NCI-H748 (cell line): ENCODE data around the gene PVALEF.
A peak's percentile ranks its signal among the peaks of the same experiment; 100 is the strongest.

Source experiments
- DNase-seq: peaks from one replicate; lab custom pipeline; 2025; ENCODE audit not compliant: unreplicated experiment; lab: John Stamatoyannopoulos, UW

PVALEF gene

DNA sequence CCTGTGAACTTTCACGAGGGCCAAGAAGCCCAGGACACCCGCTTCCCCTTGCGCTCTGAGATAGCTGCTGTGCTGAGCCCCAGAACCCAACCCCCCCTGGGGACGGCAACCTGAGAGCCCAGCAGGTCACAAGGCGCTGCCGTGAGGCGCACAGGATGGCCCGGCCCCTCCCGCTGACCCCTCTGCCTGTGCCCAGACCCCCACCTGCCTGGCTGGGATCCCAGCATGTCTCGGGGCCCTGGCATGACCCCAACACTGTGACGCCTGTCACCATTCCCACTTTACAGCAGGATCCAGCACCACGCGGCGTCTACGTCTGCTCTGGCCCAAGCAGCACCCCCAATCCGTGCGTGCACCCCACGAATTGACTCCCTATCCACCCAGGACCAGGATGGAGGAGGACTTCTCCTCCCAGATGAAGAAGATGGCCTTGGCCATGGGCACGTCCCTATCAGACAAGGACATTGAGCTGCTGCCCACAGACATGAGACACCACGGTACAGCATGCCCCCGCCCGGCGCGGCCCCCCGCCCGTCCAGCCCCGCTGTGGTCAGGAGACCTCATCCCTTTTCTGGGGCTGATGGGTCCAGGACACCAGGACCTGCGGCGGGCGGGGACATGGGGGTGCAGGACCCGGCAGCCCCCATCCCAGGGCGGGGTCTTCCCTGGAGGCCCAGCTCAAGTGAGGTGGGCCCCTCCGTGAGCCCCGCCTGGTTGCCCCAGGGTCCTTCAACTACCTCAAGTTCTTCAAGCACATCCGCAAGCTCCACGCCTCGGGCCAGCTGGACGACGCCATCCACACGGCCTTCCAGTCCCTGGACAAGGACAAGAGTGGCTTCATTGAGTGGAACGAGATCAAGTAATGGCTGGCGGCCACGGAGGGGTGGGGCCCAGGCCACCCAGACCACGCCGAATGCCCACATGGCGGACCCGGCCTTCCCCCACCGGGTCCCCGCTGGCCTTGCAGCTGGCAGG lies 15.8 kb downstream of the PVALEF start:
- no peak for DNase-seq

DNA sequence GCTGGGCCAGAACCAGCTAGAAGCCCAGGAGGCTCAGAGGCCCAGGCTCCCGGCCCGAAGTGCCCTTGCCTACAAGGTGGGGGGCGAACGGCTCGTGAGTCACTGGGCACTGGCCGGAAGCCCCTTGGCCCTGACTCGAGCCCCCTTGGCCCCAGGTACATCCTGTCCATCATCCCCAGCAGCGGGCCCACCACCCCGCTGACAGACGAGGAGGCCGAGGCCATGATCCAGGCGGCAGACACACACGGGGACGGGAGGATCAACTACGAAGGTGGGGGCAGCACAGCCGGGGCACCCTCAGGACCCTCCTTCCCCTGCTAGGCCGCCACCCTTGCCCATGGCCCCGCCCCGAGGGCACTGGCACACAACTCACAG lies 16.5 kb downstream of the PVALEF start:
- no peak for DNase-seq

DNA sequence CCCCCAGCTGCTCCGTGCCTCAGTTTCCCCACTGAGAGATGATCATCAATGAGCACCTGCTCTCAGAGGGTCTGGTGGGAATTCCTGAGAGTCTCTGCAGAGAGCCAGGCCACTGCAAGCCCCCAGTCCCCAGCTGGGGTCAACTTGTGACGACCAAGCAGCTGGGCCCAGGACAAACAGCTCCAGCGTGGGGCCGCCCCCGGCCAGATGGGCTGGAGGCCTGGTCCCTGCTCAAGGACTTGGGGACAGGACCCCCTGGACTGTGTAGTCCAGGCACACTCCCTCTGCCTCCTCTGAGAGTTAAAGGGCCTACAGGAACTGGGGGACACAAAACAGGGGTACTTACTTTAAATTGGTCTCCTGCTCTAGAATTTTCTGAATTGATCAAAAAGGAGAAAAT lies 17.3 kb downstream of the PVALEF start:
- no peak for DNase-seq

DNA sequence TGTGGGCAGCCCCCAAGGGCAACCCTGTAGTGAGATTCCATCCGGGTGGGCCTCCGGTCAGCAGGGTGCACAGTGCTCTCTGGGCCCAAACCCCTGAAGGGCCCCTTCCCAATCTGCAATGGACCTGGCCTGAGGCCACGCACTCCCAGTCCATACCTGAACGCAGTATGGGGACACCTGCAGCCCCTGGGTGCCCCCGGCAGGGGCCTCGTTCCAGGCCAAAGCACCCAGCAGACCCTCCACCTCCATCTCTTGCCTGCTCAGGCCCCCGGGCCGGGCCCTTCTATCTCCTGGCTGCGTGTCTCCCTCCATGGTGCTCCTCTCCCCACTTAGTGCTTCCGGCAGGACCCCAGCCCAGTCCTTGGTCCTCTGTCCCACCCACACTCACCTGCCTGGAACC lies 18.0 kb downstream of the PVALEF start:
- DNase-seq: no peak

DNA sequence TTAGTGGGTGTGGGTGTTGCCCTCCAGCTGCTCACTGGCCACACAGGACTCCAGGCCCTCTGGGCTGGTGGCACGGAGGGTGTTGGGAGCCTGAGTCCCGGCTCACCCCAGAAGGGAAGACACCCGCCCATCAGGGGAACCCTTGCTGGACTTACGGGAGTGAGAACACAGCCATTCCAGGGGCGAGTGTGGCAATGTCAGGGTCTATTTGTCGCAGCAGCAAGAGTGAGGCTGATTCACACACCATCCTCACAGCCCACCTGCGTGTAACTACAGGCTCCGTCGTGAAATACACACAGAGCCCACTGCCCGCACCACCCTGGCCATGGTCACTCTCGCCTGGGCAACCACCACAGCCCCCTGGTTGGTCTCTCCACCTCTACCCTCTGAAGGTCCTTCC lies 18.5 kb downstream of the PVALEF start:
- no peak for DNase-seq

DNA sequence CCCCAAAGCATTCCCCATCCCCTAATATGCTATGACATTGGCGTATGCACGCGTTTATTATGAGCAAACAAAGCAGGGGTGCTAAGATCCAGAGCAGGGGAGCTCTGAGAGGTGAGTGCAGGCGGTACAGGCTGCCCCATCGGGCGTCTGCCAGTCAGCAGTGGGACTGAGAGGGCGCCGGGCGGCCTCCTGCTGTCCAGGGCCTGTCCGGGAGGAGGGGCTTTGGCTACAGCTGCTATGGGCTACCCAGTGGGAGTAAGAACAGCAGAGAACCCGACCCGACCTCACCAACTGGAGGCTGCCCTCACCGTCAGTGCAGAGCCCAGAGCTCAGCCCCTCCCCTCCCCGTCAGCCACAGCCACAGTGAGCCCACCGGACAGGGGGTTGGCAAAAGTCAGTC lies 19.2 kb downstream of the PVALEF start:
- peak; percentile 14 for DNase-seq

DNA sequence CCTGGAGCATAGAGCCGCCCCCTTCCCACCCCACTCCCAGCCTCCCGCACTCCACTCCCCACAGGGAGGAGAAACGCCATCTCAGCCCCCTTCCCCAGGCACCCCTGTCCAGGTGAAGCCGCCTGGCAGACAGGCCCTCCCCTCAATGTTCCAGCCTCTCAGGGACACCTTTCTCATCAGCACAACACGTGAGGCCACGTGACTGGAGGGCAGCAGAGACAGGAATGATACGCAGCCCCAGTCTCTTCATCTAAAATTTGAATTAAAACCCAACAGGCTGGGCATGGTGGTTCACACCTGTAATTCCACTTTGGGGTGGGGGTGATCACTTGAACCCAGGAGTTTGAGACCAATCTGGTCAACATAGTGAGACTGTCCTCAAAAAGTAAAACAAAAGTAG lies 20.9 kb downstream of the PVALEF start:
- DNase-seq: no peak

DNA sequence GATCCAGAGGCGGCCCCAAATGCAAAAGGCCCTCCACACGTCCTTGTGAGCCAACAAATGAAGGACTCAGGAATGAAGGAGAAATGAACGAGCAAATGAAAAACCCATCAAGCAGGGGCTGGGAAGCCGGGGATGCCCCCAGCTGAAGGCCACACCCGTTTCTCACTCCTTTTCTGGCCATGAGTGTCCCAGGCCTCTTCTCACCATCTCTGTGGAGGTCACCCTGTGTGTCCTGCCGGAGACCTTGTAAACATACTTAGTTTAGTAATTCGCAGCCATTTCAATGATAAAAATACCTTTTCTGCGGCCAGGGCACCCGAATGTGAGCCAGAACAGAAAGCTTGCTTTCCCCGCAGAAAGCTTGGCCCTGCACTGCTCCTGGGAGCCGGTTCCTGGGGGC lies 21.8 kb downstream of the PVALEF start:
- no peak for DNase-seq

DNA sequence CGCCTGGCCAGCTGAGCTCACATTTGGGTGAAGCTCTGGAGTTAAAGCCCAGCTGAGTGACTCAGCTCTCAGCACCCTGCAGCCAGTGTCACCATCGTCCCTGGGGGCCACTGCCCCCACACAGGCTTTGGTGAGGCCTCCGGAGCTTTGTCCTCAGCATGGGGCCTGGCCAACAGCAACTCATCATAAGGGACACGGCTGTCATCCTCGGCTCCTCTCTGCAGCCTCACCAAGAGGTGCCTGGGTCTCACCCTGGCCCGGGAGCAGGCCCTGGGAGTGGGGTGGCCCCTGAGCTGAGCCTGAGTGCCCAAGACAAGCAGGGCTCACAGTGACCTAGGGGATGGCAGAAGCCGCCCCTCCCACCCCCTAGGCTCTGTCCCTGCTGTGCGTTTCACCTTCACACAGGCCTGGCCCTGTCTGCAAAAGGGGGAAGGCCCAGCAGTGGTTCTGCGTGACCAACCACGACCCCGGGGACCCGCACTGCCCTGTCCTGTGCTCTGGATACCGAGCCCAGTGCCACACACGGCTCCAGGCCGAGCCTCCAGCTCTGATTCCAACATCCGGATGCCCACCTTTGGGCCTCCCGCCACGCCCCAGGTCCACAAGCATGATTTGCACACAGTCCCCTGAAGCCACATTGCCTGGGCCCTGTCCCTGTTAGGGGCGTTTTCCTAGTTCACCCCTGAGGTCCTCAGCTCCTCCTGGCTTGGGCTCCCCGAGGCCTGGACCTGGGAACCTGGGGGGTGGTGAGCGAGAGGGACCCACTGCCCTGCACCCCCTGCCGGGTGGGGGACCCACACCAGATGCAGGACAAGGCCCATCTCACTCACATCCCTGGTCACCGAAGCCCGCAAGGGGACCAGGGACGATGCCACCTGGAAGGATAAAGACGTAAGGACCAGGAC lies 22.5 kb downstream of the PVALEF start:
- DNase-seq: no peak

DNA sequence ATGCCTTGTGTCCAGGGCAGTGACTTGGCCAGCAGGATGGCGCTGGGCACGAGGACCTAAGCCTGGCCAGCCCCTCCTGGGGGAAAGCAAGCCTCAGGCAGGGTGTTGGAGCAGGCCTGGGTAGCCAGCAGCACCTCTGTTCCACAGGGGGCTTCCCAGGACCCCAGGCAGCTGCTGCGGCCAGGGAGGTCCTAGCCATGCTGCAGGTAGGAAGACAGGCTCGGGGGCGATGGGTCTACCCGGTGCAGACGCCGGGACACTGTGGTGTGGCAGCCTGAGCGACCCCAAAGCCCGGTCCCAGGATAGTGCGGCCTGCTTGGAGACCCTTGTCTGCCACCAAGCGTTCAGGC lies 23.2 kb downstream of the PVALEF start:
- DNase-seq: no peak

DNA sequence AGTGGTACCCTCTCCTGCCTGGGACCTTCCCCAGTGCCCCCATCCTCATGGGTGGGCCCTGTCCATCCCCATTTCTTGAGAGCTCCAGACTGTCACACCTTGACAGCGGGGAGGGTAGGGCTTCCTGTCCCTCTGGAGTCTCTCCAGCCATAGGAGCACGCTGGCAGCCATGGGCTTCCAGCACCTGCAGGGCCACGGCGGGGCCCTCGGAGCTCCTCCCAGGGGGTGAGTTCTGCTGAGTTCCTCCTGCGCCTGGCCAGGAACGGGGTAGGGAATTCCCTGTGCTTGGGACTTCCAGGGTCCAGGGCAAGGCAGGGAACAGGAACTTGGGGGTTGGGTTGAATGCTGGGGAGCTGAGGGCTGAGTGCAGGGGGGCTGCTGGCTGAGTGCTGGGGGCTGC lies 23.7 kb downstream of the PVALEF start:
- no peak for DNase-seq

DNA sequence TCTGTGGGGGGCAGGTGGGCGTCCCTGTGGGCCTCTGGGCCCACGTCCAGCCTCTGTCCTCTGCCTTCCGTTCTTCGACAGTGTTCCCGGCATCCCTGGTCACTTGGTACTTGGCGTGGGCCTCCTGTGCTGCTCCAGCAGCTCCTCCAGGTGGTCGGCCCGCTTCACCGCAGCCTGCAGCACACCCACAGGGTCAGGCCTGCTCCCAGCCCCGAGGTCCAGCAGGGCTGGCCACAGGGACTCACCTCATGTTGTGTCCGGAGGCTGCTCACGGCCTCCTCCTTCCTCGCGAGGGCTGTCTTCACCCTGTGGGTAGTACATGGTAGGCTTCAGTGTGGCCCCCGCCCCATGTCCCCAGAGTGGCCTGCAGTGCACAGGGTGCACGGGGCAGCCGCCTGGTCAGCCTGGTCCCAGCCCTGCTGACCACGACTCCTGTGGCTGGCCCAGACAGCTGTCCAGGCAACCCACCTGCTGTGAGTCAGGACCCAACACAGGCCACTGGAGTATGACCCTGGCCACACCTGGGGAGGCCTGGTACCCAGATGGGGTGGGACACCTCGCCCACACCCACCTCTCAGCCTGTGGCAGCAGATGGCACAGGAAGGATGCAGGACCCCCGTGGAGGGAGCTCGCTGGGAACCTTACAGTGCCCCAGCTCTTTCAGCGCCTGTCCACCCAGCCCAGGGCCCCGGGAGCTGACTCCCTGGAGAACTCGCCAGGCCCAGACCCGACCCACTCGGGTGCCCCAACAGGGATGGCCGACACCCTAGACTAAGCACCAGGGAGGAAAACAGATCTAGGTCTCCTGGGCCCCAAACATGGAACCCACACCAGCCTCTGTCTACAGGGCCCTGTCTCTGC lies 24.6 kb downstream of the PVALEF start:
- no peak for DNase-seq

DNA sequence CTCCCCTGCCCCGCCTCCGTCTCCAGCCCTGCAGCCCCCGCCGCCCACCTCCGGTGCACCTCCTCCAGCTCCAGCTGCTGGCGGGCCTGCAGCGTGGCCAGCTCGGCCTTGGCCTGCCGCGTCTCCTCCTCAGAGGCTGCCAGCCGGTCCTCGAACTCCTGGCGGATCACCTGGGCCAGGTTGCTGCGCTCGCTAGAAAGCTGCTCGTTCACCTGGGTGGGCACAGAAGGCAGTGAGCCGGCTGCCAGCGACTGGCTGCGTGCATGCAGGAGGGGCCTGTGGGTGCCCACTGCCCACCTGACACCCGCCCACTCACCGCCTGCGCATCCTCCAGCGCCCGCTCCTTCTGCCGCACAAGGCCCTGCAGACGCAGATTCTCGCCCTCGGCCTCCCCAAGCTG lies 25.3 kb downstream of the PVALEF start:
- DNase-seq: no peak

DNA sequence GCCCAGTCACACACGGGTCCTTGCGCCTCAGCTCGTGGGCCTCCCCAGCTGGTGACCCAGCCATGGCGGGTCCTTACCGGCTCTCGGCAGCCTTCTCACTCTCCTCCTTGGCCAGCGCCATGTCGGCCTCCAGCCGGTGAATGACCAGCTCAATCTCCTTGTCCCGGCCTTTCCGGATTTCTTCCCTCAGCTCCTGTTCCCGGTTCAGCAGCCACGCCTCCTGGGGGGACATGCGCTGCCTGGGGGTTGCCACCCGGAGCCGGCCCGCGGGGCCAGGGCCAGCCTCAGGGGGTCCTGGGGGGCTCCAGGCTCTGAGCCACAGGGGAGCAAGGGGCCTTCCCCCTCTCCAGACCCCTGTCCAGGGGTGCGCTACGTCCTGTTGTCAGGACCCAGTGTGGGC lies 25.8 kb downstream of the PVALEF start:
- no peak for DNase-seq

DNA sequence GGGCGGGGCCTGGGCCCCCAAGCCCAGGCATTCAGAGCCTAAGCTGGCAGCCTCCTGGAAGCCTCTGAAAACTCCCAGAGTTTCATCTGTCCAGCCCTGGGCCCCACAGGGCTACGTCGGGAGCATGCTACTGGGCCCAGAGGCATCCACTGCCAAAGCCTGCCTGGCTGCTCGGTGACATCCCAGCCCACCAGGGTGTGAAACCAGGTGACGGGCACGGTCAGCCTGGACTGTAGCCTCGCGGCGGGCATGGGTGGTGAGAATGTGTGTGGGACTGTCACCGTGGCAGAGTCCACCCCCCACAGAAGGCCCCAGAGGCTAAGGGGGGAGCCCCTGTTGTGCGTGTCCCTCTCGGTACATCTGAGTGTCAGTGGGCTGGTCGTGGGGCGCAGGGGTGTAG lies 26.3 kb downstream of the PVALEF start:
- no peak for DNase-seq

DNA sequence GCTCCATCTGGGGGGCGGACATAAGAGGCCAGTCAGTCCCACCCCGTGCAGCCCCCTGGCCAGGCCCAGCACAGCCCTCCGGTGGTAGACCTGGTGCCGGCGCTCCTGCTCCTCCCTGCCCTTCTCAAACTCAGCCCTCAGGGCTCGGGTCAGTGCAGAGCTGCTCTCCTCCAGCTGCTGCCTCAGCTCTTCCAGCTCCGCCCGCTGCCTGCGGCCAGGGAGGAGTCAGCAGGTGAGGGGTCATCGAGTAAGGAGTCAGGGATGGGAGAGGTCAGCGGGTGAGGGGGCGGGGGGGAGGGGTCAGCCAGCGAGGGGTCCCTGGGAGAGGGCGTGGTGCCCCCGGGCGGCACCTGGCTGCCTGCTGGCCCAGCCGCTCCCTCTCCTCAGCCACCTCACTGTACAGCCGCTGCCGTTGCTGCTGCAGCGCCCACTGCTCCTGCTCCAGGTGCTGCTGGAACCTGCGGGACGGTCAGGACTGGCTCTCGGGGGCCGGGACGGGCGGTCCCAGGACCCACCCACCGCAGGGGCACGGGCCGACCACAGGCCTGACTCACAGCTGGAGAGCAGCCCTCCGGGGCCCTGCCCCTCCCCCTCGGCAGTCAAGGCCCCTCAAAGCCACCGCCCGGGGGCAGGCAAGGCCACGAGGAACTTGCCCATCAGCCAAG lies 27.2 kb downstream of the PVALEF start:
- DNase-seq: no peak

DNA sequence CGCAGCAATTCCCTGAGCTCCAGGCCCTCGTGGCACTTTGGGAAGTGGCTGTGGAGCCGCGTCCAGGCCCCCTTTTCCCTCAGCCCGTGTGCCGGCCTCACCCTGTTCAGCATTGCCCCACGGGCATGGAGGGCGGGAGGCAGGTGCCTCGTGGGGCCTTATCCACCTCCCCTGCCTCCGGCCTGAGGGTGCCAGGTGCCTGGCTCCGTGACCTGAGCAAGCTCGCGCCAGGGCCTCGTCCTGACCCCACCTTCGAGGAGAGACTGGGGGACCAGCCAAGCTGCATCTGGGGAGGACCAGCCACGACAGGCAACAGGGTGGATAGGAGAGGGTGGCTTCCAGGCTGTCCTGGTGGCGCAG lies 27.7 kb downstream of the PVALEF start:
- no peak for DNase-seq

DNA sequence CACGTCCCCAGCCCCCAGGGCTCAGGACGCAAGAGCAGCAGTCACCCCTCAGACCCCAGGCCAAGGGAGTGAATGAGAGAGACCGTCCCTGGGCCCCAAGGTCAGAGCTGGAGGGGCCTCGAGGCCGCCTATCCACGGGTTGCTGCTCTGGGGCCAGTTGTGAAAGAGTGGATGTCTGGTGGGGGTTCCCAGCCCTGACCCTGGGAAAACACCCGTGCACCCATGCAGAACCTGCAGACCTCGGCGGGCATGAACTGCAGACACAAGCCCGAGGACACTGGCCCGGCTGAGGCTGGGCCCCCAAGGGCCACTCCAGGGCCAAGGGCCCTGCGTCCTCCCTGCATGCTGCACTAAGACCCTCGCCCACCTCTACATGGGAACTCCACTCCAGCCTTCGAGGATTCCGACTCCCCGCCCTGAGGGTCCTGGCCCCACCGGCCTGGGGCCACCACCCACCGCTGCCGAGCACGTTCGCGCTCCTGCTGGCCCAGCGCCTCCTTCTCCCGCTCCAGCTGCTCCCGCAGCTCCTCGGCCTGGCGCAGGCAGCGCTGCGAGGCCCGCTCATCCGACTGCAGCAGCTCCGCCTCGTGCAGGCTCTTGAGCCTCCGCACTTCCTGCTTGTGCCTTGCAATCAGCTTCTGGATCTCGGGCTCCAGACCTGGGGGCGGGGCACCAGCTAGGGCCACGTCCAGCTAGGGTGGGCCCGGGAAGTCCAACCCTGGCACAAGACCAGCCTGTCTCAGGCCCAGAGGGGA lies 28.3 kb downstream of the PVALEF start:
- no peak for DNase-seq

DNA sequence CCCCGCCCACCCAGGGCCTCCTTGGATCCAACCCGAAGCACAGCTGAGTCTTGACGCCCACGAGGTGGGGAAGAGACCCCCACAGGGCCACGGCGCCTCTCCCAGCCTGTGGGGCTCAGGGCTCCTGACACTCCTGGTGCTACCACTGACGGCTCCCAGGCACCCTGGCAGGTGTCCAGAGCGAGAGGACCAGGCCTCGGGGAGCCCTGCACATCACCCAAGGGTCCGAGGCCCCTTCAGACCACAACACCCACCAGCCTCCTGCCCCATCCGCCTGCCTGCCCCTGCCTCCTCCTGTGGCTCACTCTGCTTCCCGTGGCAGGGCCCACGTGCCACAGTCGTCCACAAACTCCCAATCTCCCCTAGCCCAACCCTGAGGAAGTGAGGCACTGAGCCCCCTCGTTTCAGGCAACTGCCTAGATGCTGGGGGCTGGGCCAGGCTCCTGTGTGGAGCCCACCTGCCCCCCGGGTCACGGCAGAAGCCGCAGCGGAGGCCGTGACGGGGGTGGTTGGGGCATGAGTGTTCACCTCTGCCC lies 29.0 kb downstream of the PVALEF start:
- DNase-seq: no peak
